ENCODE data around the gene SRCIN1.

The SRCIN1 gene

DNA sequence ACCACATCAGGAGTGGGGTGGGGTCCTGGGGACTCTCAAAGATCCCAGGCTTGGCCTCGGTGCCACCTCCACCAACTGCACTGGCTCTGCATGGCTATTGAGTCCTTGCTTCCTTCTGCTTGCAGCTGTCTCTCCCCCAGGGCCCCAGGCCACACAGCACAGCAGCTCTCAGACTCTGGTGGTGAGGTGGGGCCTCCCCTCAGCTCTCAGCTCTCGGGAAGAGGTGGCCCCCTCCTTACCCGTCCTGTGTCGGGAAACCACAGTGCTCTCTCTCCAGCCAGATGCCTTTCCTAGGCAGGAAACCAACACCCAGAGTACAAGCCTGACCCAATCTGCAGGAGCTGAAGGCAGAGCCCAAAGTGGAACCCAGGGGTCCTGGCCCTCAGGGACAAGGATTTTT is 18.5 kb downstream of the SRCIN1 start:
- Histone ChIP-seq H3K9me2 (replicated peaks; ENCODE audit: control insufficient read depth, low read length) (no peaks in the 10 kb centered on the region), H3K36me3 (ENCODE audit: control insufficient read depth, low read length) (no peaks in the 10 kb centered on the region), H3F3A (ENCODE audit: control insufficient read depth, insufficient read depth) (no peaks in the 10 kb centered on the region), H3K4me2 (ENCODE audit: low read length) (no peak overlapping the region), H3K4me1 (ENCODE audit: control insufficient read depth, low read length) (peaks cover 35% of the 10 kb centered on the region), H3K79me2 (ENCODE audit: control insufficient read depth, low read length) (no peaks in the 10 kb centered on the region), H3K27ac (ENCODE audit: low read depth, low read length) (no peak overlapping the region), H3K4me3 (ENCODE audit: low read length) (no peak overlapping the region), H4K20me1 (ENCODE audit: control insufficient read depth, insufficient read depth, low read depth, low read length) (no peaks in the 10 kb centered on the region), H3K9me3 (ENCODE audit: control insufficient read depth, insufficient read depth, low read length) (no peaks in the 10 kb centered on the region), H3K27me3 (ENCODE audit: control insufficient read depth, low read length) (peaks cover 11% of the 10 kb centered on the region; the same call in 1 of the 2 replicates)
- TF ChIP-seq, protein P1, sequence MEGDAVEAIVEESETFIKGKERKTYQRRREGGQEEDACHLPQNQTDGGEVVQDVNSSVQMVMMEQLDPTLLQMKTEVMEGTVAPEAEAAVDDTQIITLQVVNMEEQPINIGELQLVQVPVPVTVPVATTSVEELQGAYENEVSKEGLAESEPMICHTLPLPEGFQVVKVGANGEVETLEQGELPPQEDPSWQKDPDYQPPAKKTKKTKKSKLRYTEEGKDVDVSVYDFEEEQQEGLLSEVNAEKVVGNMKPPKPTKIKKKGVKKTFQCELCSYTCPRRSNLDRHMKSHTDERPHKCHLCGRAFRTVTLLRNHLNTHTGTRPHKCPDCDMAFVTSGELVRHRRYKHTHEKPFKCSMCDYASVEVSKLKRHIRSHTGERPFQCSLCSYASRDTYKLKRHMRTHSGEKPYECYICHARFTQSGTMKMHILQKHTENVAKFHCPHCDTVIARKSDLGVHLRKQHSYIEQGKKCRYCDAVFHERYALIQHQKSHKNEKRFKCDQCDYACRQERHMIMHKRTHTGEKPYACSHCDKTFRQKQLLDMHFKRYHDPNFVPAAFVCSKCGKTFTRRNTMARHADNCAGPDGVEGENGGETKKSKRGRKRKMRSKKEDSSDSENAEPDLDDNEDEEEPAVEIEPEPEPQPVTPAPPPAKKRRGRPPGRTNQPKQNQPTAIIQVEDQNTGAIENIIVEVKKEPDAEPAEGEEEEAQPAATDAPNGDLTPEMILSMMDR (IDR thresholded peaks at IDR 0.05; ENCODE audit: low read depth, low read length, poor library complexity, severe bottlenecking), result no peak
- TF ChIP-seq EZH2phosphoT487 (IDR thresholded peaks at IDR 0.05; ENCODE audit: borderline replicate concordance, low read length), result no peak

DNA sequence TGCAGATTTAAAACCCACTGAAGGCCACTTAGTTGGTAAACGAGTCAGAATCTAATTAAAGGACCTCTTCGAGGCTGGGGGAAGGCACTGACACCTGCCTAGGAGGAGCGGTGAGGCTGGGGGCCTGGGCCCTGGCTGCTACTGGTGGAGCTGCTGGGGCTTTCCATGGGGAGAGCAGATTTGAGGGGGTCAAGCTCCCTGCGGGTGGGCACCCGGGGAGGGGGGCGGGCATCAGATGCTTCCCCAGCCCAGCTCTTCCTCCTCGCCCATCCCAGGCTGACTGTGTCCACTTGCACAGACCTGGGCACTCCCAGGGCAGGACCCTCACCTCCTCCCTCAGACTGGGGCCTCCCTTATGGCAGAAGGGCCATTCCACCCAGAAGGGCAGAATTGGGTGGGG is 19.0 kb downstream of the SRCIN1 start:
- H3K4me1 ChIP-seq (ENCODE audit: control insufficient read depth, low read length), result peaks cover 30% of the 10 kb centered on the region
- H3K79me2 ChIP-seq (ENCODE audit: control insufficient read depth, low read length), result no peaks in the 10 kb centered on the region
- H3K36me3 ChIP-seq (ENCODE audit: control insufficient read depth, low read length), result no peaks in the 10 kb centered on the region
- H4K20me1 ChIP-seq (ENCODE audit: control insufficient read depth, insufficient read depth, low read depth, low read length), result no peaks in the 10 kb centered on the region
- TF ChIP-seq, protein P1 (IDR thresholded peaks at IDR 0.05; ENCODE audit: low read depth, low read length, poor library complexity, severe bottlenecking), result no peak
- no peak for TF ChIP-seq EZH2phosphoT487 (IDR thresholded peaks at IDR 0.05; ENCODE audit: borderline replicate concordance, low read length)
- no peaks in the 10 kb centered on the region for H3K9me3 ChIP-seq (ENCODE audit: control insufficient read depth, insufficient read depth, low read length)
- H3K27ac ChIP-seq (ENCODE audit: low read depth, low read length), result no peak overlapping the region
- H3K27me3 ChIP-seq (ENCODE audit: control insufficient read depth, low read length), result peaks cover 14% of the 10 kb centered on the region; the same call in 1 of the 2 replicates
- no peak overlapping the region for H3K4me3 ChIP-seq (ENCODE audit: low read length)
- no peak overlapping the region for H3K4me2 ChIP-seq (ENCODE audit: low read length)
- no peaks in the 10 kb centered on the region for H3F3A ChIP-seq (ENCODE audit: control insufficient read depth, insufficient read depth)
- H3K9me2 ChIP-seq (replicated peaks; ENCODE audit: control insufficient read depth, low read length), result no peaks in the 10 kb centered on the region

DNA sequence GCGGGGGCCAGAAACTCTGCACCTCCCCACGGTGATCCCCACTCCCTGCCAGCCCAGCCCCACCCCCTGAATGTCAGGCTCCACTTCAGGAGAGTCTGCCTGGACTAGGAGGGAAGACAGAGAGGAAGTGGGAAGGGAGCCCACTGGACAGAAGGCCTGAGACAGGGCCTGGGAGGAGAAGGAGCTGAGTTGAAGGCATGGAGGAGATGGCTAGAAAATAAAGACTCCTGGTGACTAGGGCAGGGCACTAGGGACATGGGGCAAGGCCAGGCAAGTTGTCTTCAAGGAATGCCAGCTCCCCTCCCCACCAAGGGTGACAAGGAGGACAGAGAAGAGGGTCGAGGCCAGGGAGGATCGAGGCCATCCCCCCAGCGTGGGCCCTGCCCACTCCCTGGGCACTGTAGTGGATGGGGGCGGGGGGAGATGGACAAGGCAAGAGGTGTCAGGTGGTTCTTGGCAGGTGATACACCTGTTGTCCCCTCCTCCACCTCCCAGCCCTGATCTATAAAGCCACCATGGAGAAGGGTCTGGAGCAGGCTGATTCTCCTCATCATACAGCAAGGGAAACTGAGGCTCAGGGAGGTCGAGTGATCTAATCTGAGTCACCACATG is 19.7 kb downstream of the SRCIN1 start:
- Histone ChIP-seq H3K36me3 (ENCODE audit: control insufficient read depth, low read length) (no peaks in the 10 kb centered on the region), H3K4me2 (ENCODE audit: low read length) (no peak overlapping the region), H3K4me1 (ENCODE audit: control insufficient read depth, low read length) (peaks cover 23% of the 10 kb centered on the region), H4K20me1 (ENCODE audit: control insufficient read depth, insufficient read depth, low read depth, low read length) (no peaks in the 10 kb centered on the region), H3K4me3 (ENCODE audit: low read length) (no peak overlapping the region), H3K27ac (ENCODE audit: low read depth, low read length) (no peak overlapping the region), H3K79me2 (ENCODE audit: control insufficient read depth, low read length) (no peaks in the 10 kb centered on the region), H3K9me2 (replicated peaks; ENCODE audit: control insufficient read depth, low read length) (no peaks in the 10 kb centered on the region), H3F3A (ENCODE audit: control insufficient read depth, insufficient read depth) (no peaks in the 10 kb centered on the region), H3K9me3 (ENCODE audit: control insufficient read depth, insufficient read depth, low read length) (no peaks in the 10 kb centered on the region), H3K27me3 (ENCODE audit: control insufficient read depth, low read length) (peaks cover 14% of the 10 kb centered on the region; the same call in 1 of the 2 replicates)
- TF ChIP-seq EZH2phosphoT487 (IDR thresholded peaks at IDR 0.05; ENCODE audit: borderline replicate concordance, low read length), result no peak
- TF ChIP-seq, protein P1 (IDR thresholded peaks at IDR 0.05; ENCODE audit: low read depth, low read length, poor library complexity, severe bottlenecking), result no peak

Measured in DOHH2 (cell line).